WERI-Rb-1 (cell line): ENCODE measurements around the gene GRM5.

Experiments
- DNase-seq: peaks from one replicate; pipeline ENCODE4 v3.0.0-alpha.2; 2020
- H3K27ac ChIP-seq: fragments of 250-450 bp; sonication (Bioruptor Pico); 2 replicates; pipeline ENCODE4 v1.5.1; 2020; ENCODE audit warnings: mild to moderate bottlenecking, moderate library complexity
- H3K27me3 ChIP-seq: fragments of 250-450 bp; sonication (Bioruptor Pico); 2 replicates; pipeline ENCODE4 v1.5.1; 2021; ENCODE audit warnings: mild to moderate bottlenecking, low read depth, moderate library complexity; ENCODE audit not compliant: insufficient read depth, severe bottlenecking
- H3K36me3 ChIP-seq: fragments of 250-450 bp; sonication (Bioruptor Pico); 2 replicates; pipeline ENCODE4 v1.5.1; 2020; ENCODE audit warnings: mild to moderate bottlenecking, moderate library complexity
- H3K4me3 ChIP-seq: 2 replicates; pipeline ENCODE4 v1.5.1; 2011; ENCODE audit warnings: low read depth, mild to moderate bottlenecking, control low read depth, low read length
- H3K9me3 ChIP-seq: fragments of 250-450 bp; sonication (Bioruptor Pico); 2 replicates; pipeline ENCODE4 v1.5.1; 2021; ENCODE audit warnings: mild to moderate bottlenecking, moderate library complexity; ENCODE audit not compliant: severe bottlenecking
- TF ChIP-seq, protein P1 (sequence below): IDR thresholded peaks from 2 replicates; pipeline ENCODE4 v1.5.1; 2011; ENCODE audit warnings: low read depth, mild to moderate bottlenecking, control low read depth, inconsistent platforms, low read length

Gene GRM5

DNA sequence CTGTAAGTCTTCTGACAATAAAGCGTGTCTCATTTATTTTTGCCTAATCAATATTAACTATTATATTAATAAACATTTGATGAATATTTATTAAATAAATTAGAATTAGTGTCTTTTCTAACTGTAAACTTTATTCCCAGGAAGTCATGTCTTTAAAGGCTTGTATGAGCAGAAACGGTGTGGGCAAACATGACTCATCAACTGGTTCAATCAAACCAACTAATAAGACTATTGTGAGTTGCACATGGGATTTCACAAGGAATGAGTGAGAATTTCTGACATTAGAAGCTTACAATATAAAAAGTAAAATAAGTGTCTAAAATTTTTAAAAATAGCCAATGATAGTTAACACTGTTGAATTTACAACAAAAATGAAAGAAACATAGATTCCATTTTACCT, 469.0 kb downstream of the GRM5 start:
- no peak overlapping the region for H3K27ac ChIP-seq
- H3K4me3 ChIP-seq = no peak overlapping the region
- H3K36me3 ChIP-seq = no peaks in the 10 kb centered on the region
- H3K9me3 ChIP-seq = no peaks in the 10 kb centered on the region
- H3K27me3 ChIP-seq = no peaks in the 10 kb centered on the region
- TF ChIP-seq, protein P1, sequence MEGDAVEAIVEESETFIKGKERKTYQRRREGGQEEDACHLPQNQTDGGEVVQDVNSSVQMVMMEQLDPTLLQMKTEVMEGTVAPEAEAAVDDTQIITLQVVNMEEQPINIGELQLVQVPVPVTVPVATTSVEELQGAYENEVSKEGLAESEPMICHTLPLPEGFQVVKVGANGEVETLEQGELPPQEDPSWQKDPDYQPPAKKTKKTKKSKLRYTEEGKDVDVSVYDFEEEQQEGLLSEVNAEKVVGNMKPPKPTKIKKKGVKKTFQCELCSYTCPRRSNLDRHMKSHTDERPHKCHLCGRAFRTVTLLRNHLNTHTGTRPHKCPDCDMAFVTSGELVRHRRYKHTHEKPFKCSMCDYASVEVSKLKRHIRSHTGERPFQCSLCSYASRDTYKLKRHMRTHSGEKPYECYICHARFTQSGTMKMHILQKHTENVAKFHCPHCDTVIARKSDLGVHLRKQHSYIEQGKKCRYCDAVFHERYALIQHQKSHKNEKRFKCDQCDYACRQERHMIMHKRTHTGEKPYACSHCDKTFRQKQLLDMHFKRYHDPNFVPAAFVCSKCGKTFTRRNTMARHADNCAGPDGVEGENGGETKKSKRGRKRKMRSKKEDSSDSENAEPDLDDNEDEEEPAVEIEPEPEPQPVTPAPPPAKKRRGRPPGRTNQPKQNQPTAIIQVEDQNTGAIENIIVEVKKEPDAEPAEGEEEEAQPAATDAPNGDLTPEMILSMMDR = no peak
- no peak for DNase-seq

DNA sequence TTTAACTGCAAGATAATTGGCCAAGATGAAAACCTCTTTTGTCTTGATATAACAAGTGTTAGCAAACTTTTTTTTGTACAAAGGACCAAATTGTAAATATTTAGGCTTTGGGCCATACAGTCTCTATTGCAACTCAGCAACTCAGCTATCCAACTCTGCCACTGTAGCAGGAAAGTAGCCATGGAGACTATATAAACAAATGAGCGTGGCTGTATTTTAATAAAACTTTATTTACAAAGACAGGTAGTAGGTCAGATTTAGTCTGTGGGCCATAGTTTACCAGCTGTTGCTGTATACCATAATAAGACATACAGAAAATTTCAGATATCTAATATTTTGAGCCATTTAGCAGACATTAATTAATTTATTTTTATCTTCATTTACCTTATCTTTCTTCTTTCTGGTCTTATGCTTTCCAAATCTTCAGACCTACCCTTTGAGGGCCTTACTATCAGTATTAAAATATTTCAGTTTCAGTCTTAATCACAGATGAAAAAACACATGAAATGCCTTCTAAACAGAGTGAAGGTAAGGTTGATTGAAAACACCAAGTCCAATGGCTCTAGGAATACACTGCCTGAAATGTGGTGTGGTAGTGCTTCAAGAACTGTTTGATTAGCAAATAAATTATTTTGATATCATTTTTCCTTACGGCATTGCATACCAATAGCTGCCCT, 471.4 kb downstream of the GRM5 start:
- Histone ChIP-seq H3K36me3 (no peaks in the 10 kb centered on the region), H3K9me3 (no peaks in the 10 kb centered on the region), H3K27me3 (no peaks in the 10 kb centered on the region), H3K4me3 (no peak overlapping the region), H3K27ac (no peak overlapping the region)
- TF ChIP-seq, protein P1 = no peak
- DNase-seq = no peak

DNA sequence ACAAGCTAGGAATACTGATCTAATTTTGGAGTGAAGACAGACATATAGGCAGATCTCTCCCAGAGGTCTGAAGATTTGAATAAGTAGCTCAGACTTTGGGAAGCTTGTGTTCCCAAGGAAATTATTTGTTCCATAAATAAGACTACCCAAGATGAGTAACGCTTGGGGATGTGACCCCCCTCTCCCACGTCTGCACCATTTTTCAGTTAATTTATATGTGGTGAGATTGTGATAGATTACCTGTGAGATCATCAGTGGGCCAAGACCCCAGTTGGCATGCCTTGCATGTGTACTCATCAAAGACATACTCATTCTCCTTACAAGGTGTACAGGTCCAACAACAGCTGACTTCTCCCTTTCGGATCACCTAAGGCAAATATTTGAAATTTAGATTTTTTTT, 475.4 kb downstream of the GRM5 start:
- TF ChIP-seq, protein P1 = no peak
- Histone ChIP-seq H3K4me3 (no peak overlapping the region), H3K9me3 (no peaks in the 10 kb centered on the region), H3K36me3 (no peaks in the 10 kb centered on the region), H3K27me3 (no peaks in the 10 kb centered on the region), H3K27ac (no peak overlapping the region)
- no peak for DNase-seq

- Histone ChIP-seq H3K4me3 (no peak overlapping the region), H3K36me3 (no peaks in the 10 kb centered on the region), H3K27ac (no peak overlapping the region), H3K9me3 (no peaks in the 10 kb centered on the region), H3K27me3 (no peaks in the 10 kb centered on the region)
- DNase-seq = no peak
- TF ChIP-seq, protein P1 = no peak
These were observed 482.5 kb downstream of the GRM5 start for GRCh38 chr11:88583251-88583650.

DNA sequence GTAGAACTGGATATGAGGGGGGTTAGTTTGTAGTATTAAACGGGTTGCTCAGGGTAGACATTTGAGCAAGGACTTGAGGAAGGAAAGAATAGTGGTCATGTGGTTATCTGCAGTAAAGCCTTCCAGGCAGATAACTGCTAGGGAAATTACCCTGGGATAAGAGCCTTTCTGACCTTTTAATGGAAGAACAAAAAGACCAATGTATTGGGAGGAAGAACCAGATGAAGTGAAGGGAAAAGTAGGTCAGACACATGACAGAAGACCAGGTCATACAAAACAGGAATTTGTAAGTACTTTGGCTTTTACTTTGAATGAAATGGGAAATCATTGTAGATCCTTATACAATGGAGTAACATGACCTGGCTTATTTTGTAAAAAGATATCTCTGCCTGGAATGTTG, 486.3 kb downstream of the GRM5 start:
- Histone ChIP-seq H3K9me3 (no peaks in the 10 kb centered on the region), H3K4me3 (no peak overlapping the region), H3K36me3 (no peaks in the 10 kb centered on the region), H3K27ac (no peak overlapping the region), H3K27me3 (no peaks in the 10 kb centered on the region)
- TF ChIP-seq, protein P1 = no peak
- no peak for DNase-seq

DNA sequence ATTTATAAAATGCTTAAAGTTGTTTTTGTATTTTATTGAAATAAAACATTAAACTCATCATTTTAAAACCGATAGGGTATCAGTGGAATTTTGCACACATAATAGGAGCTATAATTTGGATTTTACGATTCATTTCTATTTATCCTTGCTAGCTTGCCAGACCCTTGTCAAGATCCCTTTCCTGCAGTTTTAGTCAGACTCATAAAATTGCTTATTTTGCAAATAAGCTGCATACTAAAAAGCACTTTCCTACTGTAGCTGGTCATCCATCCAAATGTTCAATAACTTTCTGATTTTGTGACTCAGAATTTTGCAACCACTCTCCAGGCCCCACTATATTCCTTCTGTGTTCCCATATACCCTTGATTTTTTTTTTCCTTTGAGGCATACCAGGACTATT, 489.0 kb downstream of the GRM5 start:
- TF ChIP-seq, protein P1 = no peak
- no peaks in the 10 kb centered on the region for H3K27me3 ChIP-seq
- H3K9me3 ChIP-seq = no peaks in the 10 kb centered on the region
- no peaks in the 10 kb centered on the region for H3K36me3 ChIP-seq
- H3K27ac ChIP-seq = no peak overlapping the region
- no peak for DNase-seq
- H3K4me3 ChIP-seq = no peak overlapping the region
